SK-N-SH treated with all-trans-retinoic acid at 6 μM for 48 hours (cell line): ENCODE data around the gene DYNC1I2.

ENCODE experiments used
- ATAC-seq: fragments of 200-7000 bp; cut with Tn5 transposase; 3 replicates; pipeline ENCODE4 v1.9.1; 2020; ENCODE audit warnings: mild to moderate bottlenecking, moderate library complexity
- ARNTL ChIP-seq: fragments of 450-650 bp; formaldehyde crosslinking; IDR thresholded peaks from 2 replicates; pipeline ENCODE4 v1.5.0; 2020; ENCODE audit warnings: low read depth, mild to moderate bottlenecking, moderate library complexity, borderline replicate concordance
- BACH2 ChIP-seq: fragments of 250-450 bp; sonication (Bioruptor Pico); IDR thresholded peaks from 2 replicates; pipeline ENCODE4 v1.9.0; 2021; ENCODE audit warnings: mild to moderate bottlenecking, borderline replicate concordance
- ESRRG ChIP-seq: fragments of 250-450 bp; sonication (Bioruptor Pico); IDR thresholded peaks from 2 replicates; pipeline ENCODE4 v1.6.1; 2021; ENCODE audit warnings: mild to moderate bottlenecking
- GLIS3 ChIP-seq: fragments of 250-450 bp; sonication (Bioruptor Pico); IDR thresholded peaks from 2 replicates; pipeline ENCODE4 v1.5.0; 2020; ENCODE audit warnings: mild to moderate bottlenecking, moderate library complexity
- ISL1 ChIP-seq: fragments of 250-450 bp; sonication (Bioruptor Pico); IDR thresholded peaks from 2 replicates; pipeline ENCODE4 v2.1.2; 2022; ENCODE audit warnings: mild to moderate bottlenecking, moderate library complexity
- OSR1 ChIP-seq: fragments of 250-450 bp; sonication (Bioruptor Pico); IDR thresholded peaks from 2 replicates; pipeline ENCODE4 v1.8.0; 2022; ENCODE audit warnings: moderate library complexity, mild to moderate bottlenecking, inconsistent platforms
- PPARA ChIP-seq: fragments of 250-450 bp; sonication (Bioruptor Pico); IDR thresholded peaks from 2 replicates; pipeline ENCODE4 v1.5.0; 2020; ENCODE audit warnings: mild to moderate bottlenecking, borderline replicate concordance
- SNAI2 ChIP-seq: fragments of 250-450 bp; sonication (Bioruptor Pico); IDR thresholded peaks from 2 replicates; pipeline ENCODE4 v1.5.0; 2020; ENCODE audit warnings: mild to moderate bottlenecking, moderate library complexity
- TOX ChIP-seq: fragments of 250-450 bp; sonication (Bioruptor Pico); IDR thresholded peaks from 2 replicates; pipeline ENCODE4 v1.8.0; 2021; ENCODE audit warnings: mild to moderate bottlenecking, moderate library complexity, borderline replicate concordance
- ZC3H10 ChIP-seq: fragments of 250-450 bp; sonication (Bioruptor Pico); IDR thresholded peaks from 2 replicates; pipeline ENCODE4 v1.5.1; 2021; ENCODE audit warnings: mild to moderate bottlenecking, moderate library complexity
- ZFP3 ChIP-seq: fragments of 250-450 bp; sonication (Bioruptor Pico); IDR thresholded peaks from 2 replicates; pipeline ENCODE4 v1.5.0; 2020; ENCODE audit warnings: mild to moderate bottlenecking, moderate library complexity
- ZFP30 ChIP-seq: fragments of 450-650 bp; formaldehyde crosslinking; IDR thresholded peaks from 2 replicates; pipeline ENCODE4 v1.5.0; 2022; ENCODE audit warnings: mild to moderate bottlenecking, moderate library complexity
- ZNF565 ChIP-seq: fragments of 450-650 bp; formaldehyde crosslinking; conservative IDR thresholded peaks from 2 replicates; pipeline ENCODE4 v1.5.0; 2020; ENCODE audit warnings: low read depth, mild to moderate bottlenecking, moderate library complexity
- ZNF70 ChIP-seq: fragments of 450-650 bp; formaldehyde crosslinking; IDR thresholded peaks from 2 replicates; pipeline ENCODE4 v1.5.0; 2020; ENCODE audit warnings: mild to moderate bottlenecking, moderate library complexity
- TF ChIP-seq, protein P1 (sequence below): fragments of 250-450 bp; sonication (Bioruptor Pico); IDR thresholded peaks from 2 replicates; pipeline ENCODE4 v1.5.0; 2020; ENCODE audit warnings: mild to moderate bottlenecking, moderate library complexity
- TF ChIP-seq, protein P2 (sequence below): fragments of 250-450 bp; sonication (Bioruptor Pico); IDR thresholded peaks from 2 replicates; pipeline ENCODE4 v1.8.0; 2020; ENCODE audit warnings: mild to moderate bottlenecking, moderate library complexity, borderline replicate concordance
- TF ChIP-seq, protein P3 (sequence below): fragments of 250-450 bp; sonication (Bioruptor Pico); IDR thresholded peaks from 2 replicates; pipeline ENCODE4 v1.5.1; 2021; ENCODE audit warnings: mild to moderate bottlenecking, moderate library complexity
- TF ChIP-seq, protein P4 (sequence below): fragments of 250-450 bp; sonication (Bioruptor Pico); IDR thresholded peaks from 2 replicates; pipeline ENCODE4 v1.8.0; 2021; ENCODE audit warnings: low read depth, mild to moderate bottlenecking, moderate library complexity, borderline replicate concordance
- TF ChIP-seq, protein P5 (sequence below): fragments of 250-450 bp; sonication (Bioruptor Pico); IDR thresholded peaks from 2 replicates; pipeline ENCODE4 v1.5.1; 2020; ENCODE audit warnings: low read depth, mild to moderate bottlenecking, moderate library complexity

DYNC1I2 gene

DNA sequence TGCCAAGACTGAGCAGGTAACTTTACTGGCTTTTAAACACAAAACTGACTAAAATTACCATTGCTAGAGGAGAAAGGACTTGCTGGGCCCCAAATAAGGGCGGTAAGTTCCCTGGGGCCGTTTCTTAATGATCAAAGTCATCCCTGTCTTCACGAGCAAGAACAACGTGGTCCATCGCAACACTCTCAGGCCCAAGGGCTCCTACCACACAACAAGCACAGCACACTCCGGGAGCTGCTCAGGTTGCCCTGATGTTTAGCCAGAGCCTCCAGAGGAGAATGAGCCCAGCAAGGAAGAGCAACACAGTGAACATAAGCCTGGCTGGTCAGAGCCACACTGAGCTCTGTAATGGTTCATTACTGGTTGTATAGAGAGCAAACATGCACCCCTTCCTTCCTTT, 102.7 kb downstream of the DYNC1I2 start:
- no peak for ATAC-seq
- TF ChIP-seq, protein P1, sequence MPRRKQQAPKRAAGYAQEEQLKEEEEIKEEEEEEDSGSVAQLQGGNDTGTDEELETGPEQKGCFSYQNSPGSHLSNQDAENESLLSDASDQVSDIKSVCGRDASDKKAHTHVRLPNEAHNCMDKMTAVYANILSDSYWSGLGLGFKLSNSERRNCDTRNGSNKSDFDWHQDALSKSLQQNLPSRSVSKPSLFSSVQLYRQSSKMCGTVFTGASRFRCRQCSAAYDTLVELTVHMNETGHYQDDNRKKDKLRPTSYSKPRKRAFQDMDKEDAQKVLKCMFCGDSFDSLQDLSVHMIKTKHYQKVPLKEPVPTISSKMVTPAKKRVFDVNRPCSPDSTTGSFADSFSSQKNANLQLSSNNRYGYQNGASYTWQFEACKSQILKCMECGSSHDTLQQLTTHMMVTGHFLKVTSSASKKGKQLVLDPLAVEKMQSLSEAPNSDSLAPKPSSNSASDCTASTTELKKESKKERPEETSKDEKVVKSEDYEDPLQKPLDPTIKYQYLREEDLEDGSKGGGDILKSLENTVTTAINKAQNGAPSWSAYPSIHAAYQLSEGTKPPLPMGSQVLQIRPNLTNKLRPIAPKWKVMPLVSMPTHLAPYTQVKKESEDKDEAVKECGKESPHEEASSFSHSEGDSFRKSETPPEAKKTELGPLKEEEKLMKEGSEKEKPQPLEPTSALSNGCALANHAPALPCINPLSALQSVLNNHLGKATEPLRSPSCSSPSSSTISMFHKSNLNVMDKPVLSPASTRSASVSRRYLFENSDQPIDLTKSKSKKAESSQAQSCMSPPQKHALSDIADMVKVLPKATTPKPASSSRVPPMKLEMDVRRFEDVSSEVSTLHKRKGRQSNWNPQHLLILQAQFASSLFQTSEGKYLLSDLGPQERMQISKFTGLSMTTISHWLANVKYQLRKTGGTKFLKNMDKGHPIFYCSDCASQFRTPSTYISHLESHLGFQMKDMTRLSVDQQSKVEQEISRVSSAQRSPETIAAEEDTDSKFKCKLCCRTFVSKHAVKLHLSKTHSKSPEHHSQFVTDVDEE = no peak
- no peak for TF ChIP-seq ZC3H10
- TF ChIP-seq, protein P2, sequence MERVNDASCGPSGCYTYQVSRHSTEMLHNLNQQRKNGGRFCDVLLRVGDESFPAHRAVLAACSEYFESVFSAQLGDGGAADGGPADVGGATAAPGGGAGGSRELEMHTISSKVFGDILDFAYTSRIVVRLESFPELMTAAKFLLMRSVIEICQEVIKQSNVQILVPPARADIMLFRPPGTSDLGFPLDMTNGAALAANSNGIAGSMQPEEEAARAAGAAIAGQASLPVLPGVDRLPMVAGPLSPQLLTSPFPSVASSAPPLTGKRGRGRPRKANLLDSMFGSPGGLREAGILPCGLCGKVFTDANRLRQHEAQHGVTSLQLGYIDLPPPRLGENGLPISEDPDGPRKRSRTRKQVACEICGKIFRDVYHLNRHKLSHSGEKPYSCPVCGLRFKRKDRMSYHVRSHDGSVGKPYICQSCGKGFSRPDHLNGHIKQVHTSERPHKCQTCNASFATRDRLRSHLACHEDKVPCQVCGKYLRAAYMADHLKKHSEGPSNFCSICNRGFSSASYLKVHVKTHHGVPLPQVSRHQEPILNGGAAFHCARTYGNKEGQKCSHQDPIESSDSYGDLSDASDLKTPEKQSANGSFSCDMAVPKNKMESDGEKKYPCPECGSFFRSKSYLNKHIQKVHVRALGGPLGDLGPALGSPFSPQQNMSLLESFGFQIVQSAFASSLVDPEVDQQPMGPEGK (CRISPR knock-in tag) = no peak
- TF ChIP-seq, protein P3, sequence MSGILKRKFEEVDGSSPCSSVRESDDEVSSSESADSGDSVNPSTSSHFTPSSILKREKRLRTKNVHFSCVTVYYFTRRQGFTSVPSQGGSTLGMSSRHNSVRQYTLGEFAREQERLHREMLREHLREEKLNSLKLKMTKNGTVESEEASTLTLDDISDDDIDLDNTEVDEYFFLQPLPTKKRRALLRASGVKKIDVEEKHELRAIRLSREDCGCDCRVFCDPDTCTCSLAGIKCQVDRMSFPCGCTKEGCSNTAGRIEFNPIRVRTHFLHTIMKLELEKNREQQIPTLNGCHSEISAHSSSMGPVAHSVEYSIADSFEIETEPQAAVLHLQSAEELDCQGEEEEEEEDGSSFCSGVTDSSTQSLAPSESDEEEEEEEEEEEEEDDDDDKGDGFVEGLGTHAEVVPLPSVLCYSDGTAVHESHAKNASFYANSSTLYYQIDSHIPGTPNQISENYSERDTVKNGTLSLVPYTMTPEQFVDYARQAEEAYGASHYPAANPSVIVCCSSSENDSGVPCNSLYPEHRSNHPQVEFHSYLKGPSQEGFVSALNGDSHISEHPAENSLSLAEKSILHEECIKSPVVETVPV (CRISPR knock-in tag) = no peak
- TF ChIP-seq OSR1 (CRISPR knock-in tag) = no peak
- no peak for TF ChIP-seq ARNTL (CRISPR knock-in tag)
- TF ChIP-seq TOX (CRISPR knock-in tag) = no peak
- no peak for TF ChIP-seq BACH2 (CRISPR knock-in tag)
- TF ChIP-seq, protein P4, sequence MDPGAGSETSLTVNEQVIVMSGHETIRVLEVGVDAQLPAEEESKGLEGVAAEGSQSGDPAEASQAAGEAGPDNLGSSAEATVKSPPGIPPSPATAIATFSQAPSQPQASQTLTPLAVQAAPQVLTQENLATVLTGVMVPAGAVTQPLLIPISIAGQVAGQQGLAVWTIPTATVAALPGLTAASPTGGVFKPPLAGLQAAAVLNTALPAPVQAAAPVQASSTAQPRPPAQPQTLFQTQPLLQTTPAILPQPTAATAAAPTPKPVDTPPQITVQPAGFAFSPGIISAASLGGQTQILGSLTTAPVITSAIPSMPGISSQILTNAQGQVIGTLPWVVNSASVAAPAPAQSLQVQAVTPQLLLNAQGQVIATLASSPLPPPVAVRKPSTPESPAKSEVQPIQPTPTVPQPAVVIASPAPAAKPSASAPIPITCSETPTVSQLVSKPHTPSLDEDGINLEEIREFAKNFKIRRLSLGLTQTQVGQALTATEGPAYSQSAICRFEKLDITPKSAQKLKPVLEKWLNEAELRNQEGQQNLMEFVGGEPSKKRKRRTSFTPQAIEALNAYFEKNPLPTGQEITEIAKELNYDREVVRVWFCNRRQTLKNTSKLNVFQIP (CRISPR knock-in tag) = no peak
- TF ChIP-seq ISL1 = no peak
- TF ChIP-seq, all 23 proteins: peak for 0

DNA sequence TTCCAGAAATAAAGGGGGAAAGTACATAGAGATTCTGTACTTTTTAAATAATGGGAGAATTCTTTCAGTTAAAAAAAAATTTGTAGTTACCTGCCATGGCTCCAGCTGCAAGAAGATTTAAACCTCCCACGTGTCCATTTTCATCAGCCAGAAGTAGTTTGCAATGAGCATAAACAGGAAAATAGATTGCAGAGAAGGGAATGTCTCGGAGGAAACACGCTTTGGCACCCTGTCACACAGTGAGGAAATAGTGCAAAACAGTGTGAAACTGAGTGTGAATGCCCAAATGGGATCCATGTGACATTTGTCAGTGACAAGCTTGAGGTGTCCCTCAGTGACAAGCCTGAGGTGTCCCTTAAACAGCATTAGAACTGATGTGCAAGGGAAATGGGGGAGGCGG, 104.1 kb downstream of the DYNC1I2 start:
- no peak for ATAC-seq
- TF ChIP-seq ESRRG (CRISPR knock-in tag) (no peak), SNAI2 (CRISPR knock-in tag) (no peak), ARNTL (CRISPR knock-in tag) (no peak), ZNF565 (no peak), ZFP3 (CRISPR knock-in tag) (no peak), GLIS3 (no peak), OSR1 (CRISPR knock-in tag) (no peak), TOX (CRISPR knock-in tag) (no peak), PPARA (CRISPR knock-in tag) (no peak), ISL1 (no peak), ZFP30 (CRISPR knock-in tag) (no peak), ZNF70 (no peak), BACH2 (CRISPR knock-in tag) (no peak)
- TF ChIP-seq, protein P2 (CRISPR knock-in tag) = no peak
- TF ChIP-seq, protein P1 = no peak
- TF ChIP-seq, protein P4 (CRISPR knock-in tag) = no peak
- TF ChIP-seq, protein P5, sequence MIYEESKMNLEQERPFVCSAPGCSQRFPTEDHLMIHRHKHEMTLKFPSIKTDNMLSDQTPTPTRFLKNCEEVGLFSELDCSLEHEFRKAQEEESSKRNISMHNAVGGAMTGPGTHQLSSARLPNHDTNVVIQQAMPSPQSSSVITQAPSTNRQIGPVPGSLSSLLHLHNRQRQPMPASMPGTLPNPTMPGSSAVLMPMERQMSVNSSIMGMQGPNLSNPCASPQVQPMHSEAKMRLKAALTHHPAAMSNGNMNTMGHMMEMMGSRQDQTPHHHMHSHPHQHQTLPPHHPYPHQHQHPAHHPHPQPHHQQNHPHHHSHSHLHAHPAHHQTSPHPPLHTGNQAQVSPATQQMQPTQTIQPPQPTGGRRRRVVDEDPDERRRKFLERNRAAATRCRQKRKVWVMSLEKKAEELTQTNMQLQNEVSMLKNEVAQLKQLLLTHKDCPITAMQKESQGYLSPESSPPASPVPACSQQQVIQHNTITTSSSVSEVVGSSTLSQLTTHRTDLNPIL (CRISPR knock-in tag) = no peak
